ENCODE data around the gene IRS2. TPM values are rescaled to one million over a fixed set of nuclear protein-coding genes. Genes with fewer than 3 reads are reported as not detected.

IRS2 gene
- total RNA-seq, 1 experiment from 2014 or later = 9.2 TPM

GRCh38 chr13:109725995-109726637, 60.3 kb downstream of the IRS2 start:
- Histone ChIP-seq H3K9me3 (ENCODE audit: control insufficient read depth in 1 of 2, insufficient read depth in 1 of 2, low read depth in 1 of 2, low read length in 2 of 2) (no peaks in the 10 kb centered on the region), H3K9ac (ENCODE audit: low read length) (no peak overlapping the region), H3K79me2 (ENCODE audit: insufficient read depth, low read length) (no peaks in the 10 kb centered on the region), H3K4me1 (ENCODE audit: control insufficient read depth in 1 of 2, insufficient read depth in 2 of 2, low read length in 2 of 2) (no peaks in the 10 kb centered on the region), H3K36me3 (ENCODE audit: control insufficient read depth in 1 of 2, insufficient read depth in 2 of 2, low read length in 2 of 2) (no peaks in the 10 kb centered on the region), H3K27ac (ENCODE audit: low read depth, low read length) (no peak overlapping the region), H2AFZ (ENCODE audit: low read depth, low read length, poor library complexity, severe bottlenecking) (no peak overlapping the region), H3K4me2 (ENCODE audit: low read length) (no peak overlapping the region), H3K4me3 (replicated peaks in 1 of 2; ENCODE audit: low read depth in 1 of 2, low read length in 2 of 2) (no peak overlapping the region), H3K27me3 (ENCODE audit: insufficient read depth, low read length) (no peaks in the 10 kb centered on the region), H4K20me1 (ENCODE audit: insufficient read depth) (no peaks in the 10 kb centered on the region), H3K9me2 (ENCODE audit: insufficient read depth) (no peaks in the 10 kb centered on the region)
- DNase-seq (ENCODE audit: low read depth, low spot score) (no peak), ATAC-seq (no peak)
- BruUV-seq (replicated peaks) = no TSS peak
- ChIA-PET RAD21 (ENCODE audit: low non-redundant PET in 1 of 2, low total read pairs in 2 of 2, uncharacterized antibody in 2 of 2, unreplicated experiment in 2 of 2) (no interaction called here), POLR2A (no interaction called here), CTCF (no interaction called here)
- no peak for TF ChIP-seq ZFX (IDR thresholded peaks at IDR 0.05)
- TF ChIP-seq REST (IDR thresholded peaks at IDR 0.05; ENCODE audit: low read depth) = no peak
- no peak for TF ChIP-seq POLR2AphosphoS5 (IDR thresholded peaks at IDR 0.05; ENCODE audit: low read depth, low read length)
- no peak for TF ChIP-seq JUND (IDR thresholded peaks at IDR 0.05)
- TF ChIP-seq ZNF274 (IDR thresholded peaks at IDR 0.05; ENCODE audit: low read depth, low read length) = no peak
- no peak for TF ChIP-seq CEBPB (IDR thresholded peaks at IDR 0.05; ENCODE audit: low read depth)
- no peak for TF ChIP-seq ATF3 (IDR thresholded peaks at IDR 0.05)
- no peak for TF ChIP-seq SIN3A (IDR thresholded peaks at IDR 0.05; ENCODE audit: low read depth)
- TF ChIP-seq POLR2A (IDR thresholded peaks at IDR 0.05; ENCODE audit: borderline replicate concordance, extremely low read depth, insufficient read depth, insufficient read length) = no peak
- no peak for TF ChIP-seq EZH2 (IDR thresholded peaks at IDR 0.05)
- TF ChIP-seq ELF1 (IDR thresholded peaks at IDR 0.05; ENCODE audit: borderline replicate concordance, low read depth) = no peak
- TF ChIP-seq CTCF (IDR thresholded peaks at IDR 0.05 in 2 of 3, conservative IDR thresholded peaks at IDR 0.05 in 1 of 3; ENCODE audit: borderline replicate concordance in 1 of 3, insufficient read depth in 1 of 3, low read depth in 2 of 3, low read length in 2 of 3) = no peak
- TF ChIP-seq YY1 (IDR thresholded peaks at IDR 0.05; ENCODE audit: extremely low read depth, insufficient replicate concordance, low read depth, low read length) = no peak
- TF ChIP-seq MAX (IDR thresholded peaks at IDR 0.05) = no peak
- no peak for TF ChIP-seq ZBTB33 (IDR thresholded peaks at IDR 0.05; ENCODE audit: extremely low read depth, insufficient replicate concordance, low read length)
- TF ChIP-seq RAD21 (IDR thresholded peaks at IDR 0.05; ENCODE audit: low read depth) = no peak
- intact Hi-C loops (cut with micrococcal nuclease) = no loop called here
